Natural killer cell treated with Interleukin-12 subunit alpha and Interleukin-12 subunit beta and Interleukin-15 and Interleukin-18, amount 100 ng/mL, for 72 hours (primary cell): ENCODE data around the gene KDM3B. TPM values are rescaled to one million over a fixed set of nuclear protein-coding genes. Genes with fewer than 3 reads are reported as not detected.
A peak's percentile ranks its signal among the peaks of the same experiment; 100 is the strongest.

Experiments
- ATAC-seq, 2 donors: fragments of 150-1000 bp; cut with Tn5 transposase in 1 of 2; sonication (Bioruptor Pico), chemical (Tn5 transposase) in 1 of 2; 2 replicates each; pipeline ENCODE4 v1.10.0; 2021
- DNase-seq: peaks from one replicate; pipeline ENCODE4 v3.0.0; 2022; ENCODE audit warnings: low spot score
- H3K27ac Mint-ChIP-seq, 2 donors: 1 replicate in 1 of 2; 2 replicates in 1 of 2; pipeline ENCODE4 v1.8.0; 2022; ENCODE audit warnings: mixed read lengths in 2 of 2, mild to moderate bottlenecking in 1 of 2, moderate library complexity in 1 of 2
- H3K27me3 Mint-ChIP-seq, 2 donors: 1 replicate in 1 of 2; 2 replicates in 1 of 2; pipeline ENCODE4 v1.8.0; 2022; ENCODE audit warnings: mixed read lengths in 2 of 2
- H3K36me3 Mint-ChIP-seq: one replicate; pipeline ENCODE4 v1.8.0; 2022; ENCODE audit warnings: mixed read lengths
- H3K4me1 Mint-ChIP-seq, 2 donors: 1 replicate in 1 of 2; 2 replicates in 1 of 2; pipeline ENCODE4 v1.8.0; 2022; ENCODE audit warnings: low read depth in 2 of 2, mixed read lengths in 2 of 2, mild to moderate bottlenecking in 1 of 2
- H3K4me3 Mint-ChIP-seq: one replicate; pipeline ENCODE4 v1.8.0; 2022; ENCODE audit warnings: mixed read lengths
- H3K9me3 Mint-ChIP-seq: 2 replicates; pipeline ENCODE4 v1.8.0; 2022; ENCODE audit warnings: mixed read lengths
- total RNA-seq, 2 donors: library from RNA; stranded (reverse); gene quantifications; one replicate each; pipeline ENCODE4 v1.2.3, GENCODE V29; 2022

KDM3B gene
- total RNA-seq, 2 donors from 2014 or later = 58.6 to 61.7 TPM

DNA sequence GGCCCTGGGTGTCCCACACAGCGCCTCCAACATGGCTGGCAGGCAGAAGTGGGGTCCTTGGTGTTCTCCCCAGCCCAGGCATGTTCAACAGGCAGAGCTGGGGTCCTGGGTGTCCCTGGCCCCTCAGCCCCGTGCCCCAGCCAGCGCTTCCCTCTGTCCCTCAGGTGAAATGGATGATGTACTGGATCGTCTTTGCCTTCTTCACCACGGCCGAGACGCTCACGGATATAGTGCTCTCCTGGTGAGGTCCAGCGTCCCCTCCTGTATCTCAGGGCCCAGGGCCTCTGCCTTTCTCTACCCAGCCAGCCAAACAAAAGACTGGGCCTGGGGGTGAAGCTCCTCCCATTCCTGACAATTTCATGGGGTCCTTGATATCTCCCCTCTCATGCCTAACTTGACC, 88.7 kb downstream of the KDM3B start:
- H3K36me3 Mint-ChIP-seq = no peaks in the 10 kb centered on the region
- no peaks in the 10 kb centered on the region for H3K27me3 Mint-ChIP-seq
- H3K4me1 Mint-ChIP-seq = peaks cover 11 to 23% of the 10 kb centered on the region in 2 donors
- H3K27ac Mint-ChIP-seq = no peak overlapping the region
- ATAC-seq = no peak
- H3K9me3 Mint-ChIP-seq = no peaks in the 10 kb centered on the region
- H3K4me3 Mint-ChIP-seq = no peak overlapping the region
- no peak for DNase-seq

DNA sequence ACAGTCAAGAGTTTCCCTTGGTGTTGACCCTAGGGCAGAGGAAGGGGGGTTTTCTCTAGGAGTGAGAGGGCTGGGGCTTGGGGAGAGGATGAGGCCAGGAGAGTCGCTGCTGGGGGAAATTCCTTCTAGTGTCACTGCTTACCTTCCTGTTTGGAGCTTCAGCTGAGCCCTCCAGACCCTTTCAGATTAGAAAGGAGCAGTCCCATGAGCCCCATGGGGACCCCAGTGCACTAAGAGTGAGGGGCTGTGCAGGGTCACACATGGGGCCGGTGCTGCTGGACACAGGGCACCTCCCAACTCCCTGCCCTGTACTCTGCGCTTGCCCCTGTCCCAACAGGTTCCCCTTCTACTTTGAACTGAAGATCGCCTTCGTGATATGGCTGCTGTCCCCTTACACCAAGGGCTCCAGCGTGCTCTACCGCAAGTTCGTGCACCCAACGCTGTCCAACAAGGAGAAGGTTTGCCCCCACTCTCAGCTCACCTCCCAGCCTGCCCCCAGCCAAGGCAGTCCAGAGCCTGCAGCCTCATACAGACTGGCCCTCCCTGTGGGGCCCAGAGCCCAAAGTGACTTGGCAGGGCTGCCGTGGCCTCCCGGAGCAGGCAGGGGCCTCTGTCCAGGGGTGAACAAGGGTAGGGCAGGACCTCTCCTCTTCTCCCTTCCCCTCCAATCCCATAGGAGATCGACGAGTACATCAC, 91.7 kb downstream of the KDM3B start:
- DNase-seq (peak; percentile 45), ATAC-seq (no peak)
- H3K36me3 Mint-ChIP-seq = no peaks in the 10 kb centered on the region
- H3K9me3 Mint-ChIP-seq = no peaks in the 10 kb centered on the region
- no peak overlapping the region for H3K4me3 Mint-ChIP-seq
- H3K27me3 Mint-ChIP-seq = no peaks in the 10 kb centered on the region
- H3K27ac Mint-ChIP-seq = no peak overlapping the region
- H3K4me1 Mint-ChIP-seq = peaks cover 3 to 8% of the 10 kb centered on the region in 2 donors

DNA sequence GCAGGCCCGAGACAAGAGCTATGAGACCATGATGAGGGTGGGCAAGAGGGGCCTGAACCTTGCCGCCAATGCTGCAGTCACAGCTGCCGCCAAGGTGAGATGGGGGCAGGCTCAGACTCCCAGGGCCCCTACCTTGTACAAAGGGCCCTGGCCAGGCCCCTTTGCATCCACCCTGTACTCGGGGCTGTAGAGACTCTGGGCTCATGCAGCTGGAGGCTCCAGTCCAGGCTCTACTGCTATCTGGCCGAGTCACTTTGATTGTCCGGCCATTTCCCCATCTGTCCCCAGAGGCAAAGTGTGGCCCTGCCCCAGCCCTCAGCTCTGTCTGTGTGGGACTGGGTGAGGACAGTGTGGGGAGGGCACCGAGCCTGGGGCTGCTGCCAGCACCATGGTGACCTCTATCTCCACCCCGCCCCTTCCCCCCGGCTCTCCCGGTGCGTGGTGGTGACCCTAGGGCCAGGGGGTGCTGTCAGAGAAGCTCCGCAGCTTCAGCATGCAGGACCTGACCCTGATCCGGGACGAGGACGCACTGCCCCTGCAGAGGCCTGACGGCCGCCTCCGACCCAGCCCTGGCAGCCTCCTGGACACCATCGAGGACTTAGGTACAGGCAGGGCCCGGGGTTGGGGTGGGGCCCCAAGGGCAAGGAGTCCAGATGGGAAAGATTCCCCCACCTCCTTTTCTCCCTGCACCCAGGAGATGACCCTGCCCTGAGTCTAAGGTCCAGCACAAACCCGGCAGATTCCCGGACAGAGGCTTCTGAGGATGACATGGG, 92.5 kb downstream of the KDM3B start:
- peak; percentile 56 for DNase-seq
- Mint-ChIP-seq H3K4me3 (no peak overlapping the region), H3K27ac (no peak overlapping the region), H3K4me1 (peaks cover 2 to 4% of the 10 kb centered on the region in 2 donors), H3K27me3 (no peaks in the 10 kb centered on the region), H3K9me3 (no peaks in the 10 kb centered on the region), H3K36me3 (no peaks in the 10 kb centered on the region)
- ATAC-seq = no peak

DNA sequence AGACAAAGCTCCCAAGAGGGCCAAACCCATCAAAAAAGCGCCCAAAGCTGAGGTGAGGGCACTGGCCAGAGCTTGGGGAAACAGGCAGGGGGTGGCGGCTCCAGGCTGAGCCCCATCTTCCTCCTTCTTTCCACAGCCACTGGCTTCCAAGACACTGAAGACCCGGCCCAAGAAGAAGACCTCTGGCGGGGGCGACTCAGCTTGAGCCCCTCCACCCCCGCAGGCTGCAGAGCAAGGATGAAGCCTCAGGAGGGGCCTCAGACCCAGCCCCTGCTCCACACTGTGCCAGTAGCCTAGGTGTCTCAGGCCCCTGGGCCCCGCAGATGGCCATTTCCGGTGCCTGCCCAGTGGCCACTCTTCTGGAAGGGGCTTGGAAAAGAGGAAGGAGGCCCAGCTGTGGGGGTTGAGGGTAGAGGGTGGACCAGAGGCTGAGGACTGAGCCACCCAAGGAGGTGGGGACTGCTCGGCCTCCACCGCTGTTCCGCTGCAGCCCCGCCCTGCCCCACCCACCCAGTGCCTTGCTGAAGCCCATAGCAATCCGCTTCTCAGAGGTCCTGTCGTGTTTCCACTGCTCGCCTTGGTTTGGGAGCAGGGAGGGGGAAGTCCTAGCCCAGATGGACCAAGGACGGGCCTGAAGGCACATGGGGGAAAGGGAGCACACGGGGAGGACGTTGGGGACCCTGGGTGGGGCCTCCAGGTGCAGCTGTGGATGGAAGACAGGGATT, 93.2 kb downstream of the KDM3B start:
- no peaks in the 10 kb centered on the region for H3K36me3 Mint-ChIP-seq
- no peak overlapping the region for H3K27ac Mint-ChIP-seq
- no peaks in the 10 kb centered on the region for H3K27me3 Mint-ChIP-seq
- no peak overlapping the region for H3K4me3 Mint-ChIP-seq
- no peaks in the 10 kb centered on the region for H3K9me3 Mint-ChIP-seq
- H3K4me1 Mint-ChIP-seq = peaks cover 0 to 5% of the 10 kb centered on the region in 2 donors
- no peak for ATAC-seq
- DNase-seq = peak; percentile 29

DNA sequence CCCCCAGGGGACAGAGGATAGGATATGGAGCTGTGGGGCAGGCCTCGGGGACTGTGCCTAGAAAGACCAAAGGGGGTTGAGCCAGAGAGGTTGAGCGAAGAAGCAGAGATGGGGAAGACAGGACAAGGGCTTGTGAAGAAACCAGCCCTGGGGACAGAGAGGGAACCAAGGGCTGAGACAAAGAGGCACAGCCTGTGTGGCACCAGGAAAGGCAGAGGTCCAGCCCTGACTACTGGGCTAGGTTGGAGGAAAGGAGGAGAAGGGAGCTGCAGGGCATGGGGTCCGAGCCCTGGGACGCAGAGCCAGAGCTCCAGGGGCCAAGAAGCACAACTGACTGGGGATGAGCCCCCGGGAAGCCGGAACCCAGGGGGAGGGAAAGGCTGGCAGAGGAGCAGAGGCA, 95.6 kb downstream of the KDM3B start:
- ATAC-seq = no peak
- H3K9me3 Mint-ChIP-seq = no peaks in the 10 kb centered on the region
- H3K4me1 Mint-ChIP-seq = peaks cover 0 to 5% of the 10 kb centered on the region in 2 donors
- peak; percentile 49 for DNase-seq
- H3K27ac Mint-ChIP-seq = no peak overlapping the region
- no peaks in the 10 kb centered on the region for H3K36me3 Mint-ChIP-seq
- H3K27me3 Mint-ChIP-seq = peaks cover 0 to 3% of the 10 kb centered on the region in 2 donors
- no peak overlapping the region for H3K4me3 Mint-ChIP-seq

DNA sequence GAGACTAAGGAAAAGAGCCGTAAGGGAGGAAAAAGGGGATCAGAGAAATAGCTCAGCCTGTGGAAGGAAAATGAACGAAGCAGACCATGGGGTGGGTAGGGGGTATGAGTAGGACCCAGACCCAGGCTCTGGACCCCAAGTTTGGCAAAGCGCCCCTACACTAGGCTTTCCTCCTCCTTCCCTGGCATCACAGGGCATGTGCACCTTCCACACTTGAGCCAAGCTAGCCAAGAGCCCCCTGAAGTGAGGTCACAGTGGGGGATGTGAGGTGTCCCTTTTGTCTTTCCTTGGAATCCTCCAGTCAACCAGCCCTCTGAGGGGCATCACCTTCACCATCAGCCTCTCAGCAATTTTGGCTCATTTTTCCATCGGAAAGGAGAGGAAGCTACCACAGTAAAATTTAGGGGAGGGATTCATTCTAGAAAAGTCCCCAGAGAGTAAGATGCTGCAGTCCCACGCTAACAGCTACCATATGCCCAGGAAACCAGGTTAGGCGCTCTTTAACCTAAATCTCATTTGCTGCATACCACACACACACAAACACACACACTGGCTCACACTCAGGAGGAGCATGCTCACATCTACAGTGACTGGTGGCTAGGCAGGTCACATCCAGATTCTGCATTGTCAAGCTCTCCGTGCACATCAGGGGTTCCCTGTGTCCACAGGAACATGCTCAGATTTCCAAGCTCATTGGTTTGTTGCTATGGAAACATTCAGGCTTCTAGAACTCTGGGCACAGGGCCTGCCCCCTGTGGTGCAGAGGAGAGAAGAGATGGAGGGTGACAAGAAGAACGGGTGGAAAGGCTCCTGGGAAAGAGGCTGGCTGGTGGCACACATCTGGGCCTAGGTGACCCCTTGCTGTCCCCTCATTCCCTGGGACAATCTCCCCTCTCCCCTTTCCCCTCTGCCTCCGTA, 96.3 kb downstream of the KDM3B start:
- no peak for ATAC-seq
- Mint-ChIP-seq H3K4me1 (peaks cover 0 to 5% of the 10 kb centered on the region in 2 donors), H3K27ac (no peak overlapping the region), H3K9me3 (no peaks in the 10 kb centered on the region), H3K4me3 (no peak overlapping the region), H3K36me3 (no peaks in the 10 kb centered on the region), H3K27me3 (peaks cover 0 to 3% of the 10 kb centered on the region in 2 donors)
- peak; percentile 41 for DNase-seq

DNA sequence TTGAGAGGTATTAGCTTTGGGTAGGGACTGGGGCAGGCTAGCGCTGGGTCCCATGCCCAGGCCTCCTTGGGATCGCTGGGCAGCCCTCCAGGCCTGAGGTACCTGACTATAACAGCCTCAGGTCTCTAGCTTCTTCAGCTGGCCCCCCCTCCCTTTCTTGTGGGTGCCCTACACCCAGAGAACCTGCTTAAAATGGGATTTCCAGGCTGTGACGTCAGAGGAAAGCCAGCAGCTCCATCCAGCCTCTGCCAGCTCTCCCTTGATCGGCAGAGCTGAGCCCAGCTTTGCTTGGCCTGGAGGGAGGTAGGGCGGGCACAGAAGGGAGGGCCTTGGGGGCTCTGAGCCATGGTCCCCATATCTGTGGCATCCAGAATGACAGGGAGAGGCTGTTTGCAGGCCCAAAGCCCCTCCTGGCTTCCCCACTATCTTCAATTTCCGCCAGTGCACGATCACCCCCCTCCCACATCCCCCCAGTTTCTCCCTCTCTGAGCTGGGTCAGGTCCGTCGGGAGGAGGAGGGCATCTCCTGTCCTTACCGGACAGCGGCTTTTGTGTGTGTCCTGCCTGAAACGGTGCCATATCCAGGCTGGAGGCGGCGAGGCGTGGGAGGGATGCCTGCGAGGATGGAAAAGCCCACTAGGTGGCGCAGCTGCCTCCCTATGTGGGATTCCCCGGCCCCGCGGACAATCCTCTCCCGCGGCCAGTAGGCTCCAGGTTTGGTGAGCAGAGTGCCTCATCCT, 97.2 kb downstream of the KDM3B start:
- H3K4me3 Mint-ChIP-seq = peak overlapping the region; percentile 22
- H3K27ac Mint-ChIP-seq = no peak overlapping the region
- no peaks in the 10 kb centered on the region for H3K36me3 Mint-ChIP-seq
- ATAC-seq (peak; percentile 86 to 89), DNase-seq (peak; percentile 86)
- peaks cover 0 to 5% of the 10 kb centered on the region in 2 donors for H3K4me1 Mint-ChIP-seq
- H3K27me3 Mint-ChIP-seq = peaks cover 0 to 3% of the 10 kb centered on the region in 2 donors
- H3K9me3 Mint-ChIP-seq = no peaks in the 10 kb centered on the region

DNA sequence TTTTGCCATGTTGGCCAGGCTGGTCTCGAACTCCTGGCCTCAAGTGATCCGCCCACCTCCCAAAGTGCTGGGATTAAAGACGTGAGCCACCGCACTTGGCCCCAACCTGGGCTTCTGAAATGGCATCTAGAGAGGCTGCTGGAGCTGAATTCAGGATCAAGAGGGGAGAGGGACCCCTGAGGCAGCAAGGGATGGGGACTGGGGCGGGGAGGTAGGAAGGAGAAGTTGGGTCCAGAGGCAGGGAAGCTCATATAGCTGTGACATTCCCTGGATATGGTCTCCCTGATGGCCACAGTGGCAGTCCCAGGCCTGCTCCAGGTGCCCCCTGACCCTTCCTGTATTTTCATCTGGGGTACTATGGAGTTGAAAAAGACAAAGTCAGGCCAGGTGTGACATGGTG, 98.5 kb downstream of the KDM3B start:
- peaks cover 0 to 3% of the 10 kb centered on the region in 2 donors for H3K27me3 Mint-ChIP-seq
- no peak overlapping the region for H3K27ac Mint-ChIP-seq
- ATAC-seq = no peak
- H3K4me1 Mint-ChIP-seq = peaks cover 0 to 5% of the 10 kb centered on the region in 2 donors
- H3K4me3 Mint-ChIP-seq = no peak overlapping the region
- DNase-seq = peak; percentile 10
- H3K9me3 Mint-ChIP-seq = no peaks in the 10 kb centered on the region
- H3K36me3 Mint-ChIP-seq = no peaks in the 10 kb centered on the region

DNA sequence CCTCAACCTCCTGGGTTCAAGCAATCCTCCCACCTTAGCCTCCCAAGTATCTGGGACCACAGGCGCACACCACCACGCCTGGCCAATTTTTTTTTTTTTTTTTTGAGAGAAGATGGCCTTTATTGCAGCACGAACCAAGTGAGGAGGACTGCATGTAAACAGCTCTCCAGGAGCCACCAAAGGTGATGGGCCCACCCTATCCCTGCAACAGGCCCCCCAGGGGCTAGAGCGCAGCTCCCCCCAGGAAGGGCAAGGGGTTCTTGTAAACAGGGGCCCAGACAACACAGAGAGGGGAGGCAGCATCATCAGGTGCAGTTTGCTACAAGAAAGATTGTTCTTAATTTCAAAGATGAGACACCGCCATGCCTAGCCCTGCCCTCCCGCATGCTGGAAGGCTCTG, 100.2 kb downstream of the KDM3B start:
- no peak for ATAC-seq
- Mint-ChIP-seq H3K9me3 (no peaks in the 10 kb centered on the region), H3K36me3 (no peaks in the 10 kb centered on the region), H3K4me1 (peaks cover 2 to 5% of the 10 kb centered on the region in 2 donors), H3K27me3 (peaks cover 0 to 3% of the 10 kb centered on the region in 2 donors), H3K4me3 (no peak overlapping the region), H3K27ac (no peak overlapping the region)
- DNase-seq = no peak

DNA sequence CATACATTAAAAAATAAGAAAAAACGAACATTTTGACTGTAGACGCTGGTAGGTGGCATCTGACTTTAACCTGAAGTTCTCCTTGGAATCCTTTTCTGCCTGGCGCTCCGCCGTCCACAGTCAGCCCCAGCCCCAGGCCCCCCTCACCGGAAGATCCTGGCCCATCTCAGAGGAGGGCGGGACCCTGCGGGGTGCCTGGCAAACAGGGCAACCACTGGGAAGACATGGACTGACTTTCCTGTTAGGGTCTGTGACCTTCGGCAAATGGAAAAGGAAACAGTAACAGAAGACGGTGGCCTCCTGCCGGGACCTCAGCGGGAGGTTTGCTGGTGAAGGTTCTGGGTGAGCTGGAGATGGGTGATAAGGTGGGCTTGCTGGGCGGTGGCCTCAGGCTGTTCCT, 101.1 kb downstream of the KDM3B start:
- peaks cover 7 to 9% of the 10 kb centered on the region in 2 donors for H3K4me1 Mint-ChIP-seq

DNA sequence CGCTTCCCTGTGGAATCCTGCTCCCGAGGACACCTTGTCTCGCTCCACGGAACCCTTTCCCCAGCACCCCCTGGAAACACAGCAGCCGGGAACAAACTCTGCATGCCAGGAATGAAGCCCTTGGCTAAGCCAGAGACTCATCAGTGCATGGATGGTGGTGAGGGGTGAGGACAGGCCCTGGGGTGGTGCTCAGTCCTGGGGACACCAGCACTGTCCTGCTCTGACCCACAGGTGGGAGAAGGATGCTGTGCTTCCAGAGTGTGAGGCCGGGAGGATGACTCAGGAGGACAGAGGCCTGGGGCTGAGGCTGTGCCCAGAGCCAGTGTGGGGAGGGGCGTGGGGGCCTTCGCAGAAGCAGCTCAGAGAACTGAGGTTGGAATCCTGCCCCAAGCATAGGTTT, 101.6 kb downstream of the KDM3B start:
- Mint-ChIP-seq H3K4me1 (peaks cover 12 to 13% of the 10 kb centered on the region in 2 donors), H3K4me3 (no peak overlapping the region), H3K27ac (no peak overlapping the region), H3K9me3 (no peaks in the 10 kb centered on the region), H3K36me3 (no peaks in the 10 kb centered on the region), H3K27me3 (peaks cover 0 to 3% of the 10 kb centered on the region in 2 donors)
- no peak for ATAC-seq
- DNase-seq = no peak

More for the DNA sequence above, 101.1 kb downstream of the KDM3B start:
- peaks cover 0 to 3% of the 10 kb centered on the region in 2 donors for H3K27me3 Mint-ChIP-seq
- ATAC-seq = no peak
- DNase-seq = no peak
- no peak overlapping the region for H3K4me3 Mint-ChIP-seq
- no peak overlapping the region for H3K27ac Mint-ChIP-seq
- no peaks in the 10 kb centered on the region for H3K9me3 Mint-ChIP-seq
- H3K36me3 Mint-ChIP-seq = no peaks in the 10 kb centered on the region

DNA sequence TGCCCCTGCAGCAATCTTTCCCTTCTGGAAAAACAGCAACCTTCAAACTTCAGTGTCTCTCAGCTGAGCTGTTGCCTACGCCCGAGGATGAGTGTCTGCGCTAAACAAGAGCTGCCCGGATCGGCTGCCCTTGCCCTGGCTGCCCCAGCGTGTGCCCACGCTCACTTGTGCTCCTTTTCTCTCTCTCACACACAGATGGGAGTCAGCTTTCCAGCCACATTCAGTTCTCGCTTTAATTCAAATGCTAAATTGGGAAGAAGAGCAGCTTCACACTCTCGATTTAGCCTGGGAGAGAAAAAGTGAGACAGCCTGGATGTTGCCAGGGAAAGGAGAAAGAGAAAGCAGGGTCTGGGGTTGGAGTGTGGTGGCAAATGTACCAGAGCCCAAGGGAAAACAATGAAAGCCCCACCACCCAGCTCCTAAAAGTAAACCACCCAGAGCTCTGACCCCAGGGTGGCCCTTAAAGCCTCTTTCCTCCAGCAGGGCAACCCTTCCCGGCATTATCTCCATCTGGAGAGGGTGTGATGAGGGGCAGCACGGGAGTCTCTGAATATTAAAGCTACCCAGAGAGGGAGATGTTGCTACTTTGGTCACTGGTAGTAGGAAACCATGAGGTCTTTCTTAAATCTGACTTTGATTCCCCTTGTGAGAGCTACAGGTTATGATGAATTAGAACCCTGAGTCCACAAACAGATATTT, 102.9 kb downstream of the KDM3B start:
- Mint-ChIP-seq H3K9me3 (no peaks in the 10 kb centered on the region), H3K27me3 (peaks cover 0 to 3% of the 10 kb centered on the region in 2 donors), H3K4me1 (peaks cover 14 to 21% of the 10 kb centered on the region in 2 donors), H3K27ac (peak overlapping the region in 1 of 2 donors; percentile 53), H3K36me3 (no peaks in the 10 kb centered on the region), H3K4me3 (no peak overlapping the region)
- DNase-seq = no peak
- no peak for ATAC-seq
